GM19324 (cell line): ENCODE data around the gene HOXA3.

Source experiments
- ATAC-seq: cut with Tn5 transposase; IDR thresholded peaks from one replicate; pipeline ENCODE4 v1.9.1; 2021; ENCODE audit warnings: mild to moderate bottlenecking, moderate library complexity; ENCODE audit not compliant: unreplicated experiment, low FRiP score

The HOXA3 gene

GRCh38 chr7:27151931-27152815 lies at the start of gene HOXA3:
Gene HOXA3 (minus strand): TSS chr7:27152583. CDS start chr7:27110640, 41,943 bp downstream.
- ATAC-seq: no peak

DNA sequence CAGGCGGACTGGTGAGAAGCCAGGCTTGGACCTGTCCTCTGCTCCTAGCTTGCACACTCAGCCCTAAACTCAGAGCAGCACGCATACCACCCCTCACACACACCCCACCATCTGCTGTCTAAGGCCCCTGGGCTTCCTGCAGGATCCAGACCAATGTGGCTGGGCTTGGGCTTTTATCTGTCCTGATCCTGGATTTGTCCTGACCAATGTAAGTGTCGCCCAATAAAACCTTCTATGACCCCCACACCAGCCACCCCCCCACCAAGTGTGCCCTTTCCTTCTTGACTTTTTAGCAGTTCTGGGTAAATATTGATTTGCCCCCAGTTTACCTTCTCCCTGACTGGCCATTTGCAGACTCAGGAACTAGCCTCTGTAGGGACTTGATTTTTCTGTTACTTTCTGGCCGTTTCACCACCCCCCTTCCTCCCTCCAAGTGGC lies 49.2 kb upstream of the HOXA3 start:
- ATAC-seq: no peak

DNA sequence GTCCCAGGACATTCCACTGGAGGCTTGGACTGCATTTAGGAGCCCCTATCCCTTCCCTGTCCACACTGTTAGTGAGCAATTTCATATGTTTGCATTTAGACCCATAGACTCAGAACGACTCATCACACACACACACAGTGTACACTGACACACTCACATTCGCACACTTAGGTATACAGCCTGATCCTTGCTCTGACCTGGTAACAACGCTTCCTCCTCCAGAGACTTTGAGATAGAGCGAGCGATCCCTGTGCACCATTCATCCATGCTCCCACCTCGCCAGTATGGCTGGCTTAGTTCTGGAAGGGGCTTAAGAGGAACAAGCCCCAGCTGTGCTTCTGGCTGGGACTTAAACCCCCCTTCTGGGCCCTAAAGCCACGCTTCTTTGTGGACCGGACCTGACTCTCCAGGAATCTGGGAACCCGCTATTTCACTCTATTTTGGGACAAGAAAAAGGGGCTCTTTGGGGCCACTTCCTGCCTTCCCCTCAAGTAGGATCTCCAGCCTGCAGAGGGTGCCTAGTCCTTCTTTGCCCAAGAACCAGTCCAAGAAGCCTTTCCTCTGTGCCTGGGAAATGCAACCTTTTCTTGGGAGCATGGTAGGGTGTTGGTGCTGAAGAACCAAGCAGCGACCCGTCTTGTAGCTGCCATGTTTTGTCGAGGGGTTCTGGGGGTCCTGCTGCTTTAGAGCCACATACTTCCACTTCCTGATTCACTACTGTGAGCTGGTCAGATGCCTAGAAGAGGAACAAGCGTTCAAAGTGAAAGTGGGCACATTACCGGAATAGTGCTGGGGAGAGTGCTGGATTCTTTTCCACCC lies 48.6 kb upstream of the HOXA3 start:
- ATAC-seq: no peak

DNA sequence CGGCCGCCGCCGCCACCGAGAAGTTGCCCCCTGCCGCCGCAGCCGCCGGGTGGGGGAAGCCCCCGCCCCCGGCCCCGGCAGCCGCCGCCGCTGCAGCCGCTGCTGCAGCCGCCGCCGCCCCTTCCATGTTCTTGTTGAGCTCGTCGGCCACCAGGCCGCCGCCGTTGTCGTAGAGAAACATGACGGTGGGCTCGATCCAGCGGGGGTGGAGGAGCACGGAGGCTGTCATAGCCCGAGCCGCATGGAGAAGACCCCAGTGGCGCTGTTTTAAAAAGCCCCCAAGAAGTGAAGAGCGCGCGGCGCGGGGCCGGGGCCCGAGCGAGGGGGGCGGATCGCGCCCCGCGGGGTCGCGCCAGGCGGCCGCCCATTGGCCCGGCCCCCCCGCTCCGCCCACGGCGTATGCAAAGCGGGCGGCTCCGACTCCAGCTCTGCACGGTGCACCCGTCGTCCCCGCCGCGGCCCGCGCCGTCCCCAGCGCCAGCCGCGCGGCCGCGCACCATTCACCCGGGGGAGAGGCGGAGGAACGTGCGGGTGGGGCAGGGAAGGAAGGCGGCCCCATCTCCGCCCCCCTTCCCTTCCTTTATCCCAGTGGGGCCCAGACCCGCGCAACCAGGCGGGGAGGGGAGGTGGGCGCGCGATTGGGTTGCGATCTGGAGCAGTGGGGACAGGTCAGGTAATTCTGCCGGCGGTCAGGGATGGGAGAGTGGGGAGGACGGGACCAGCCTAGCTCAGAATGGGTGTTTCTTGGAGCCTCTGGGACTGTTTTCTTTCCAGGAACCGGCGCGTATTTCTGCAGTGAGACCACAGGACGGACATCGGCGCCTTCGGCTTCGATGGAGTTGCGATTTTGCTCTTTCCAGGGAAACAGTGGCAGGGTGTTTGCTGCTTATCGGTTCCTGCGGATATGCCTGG lies 47.7 kb upstream of the HOXA3 start, which contains the start of gene HOXA13:
Gene HOXA13, minus strand, starts transcription at position 243 of the 912 bp plus-strand sequence. Its CDS starts 14 bp downstream, at position 229.
- ATAC-seq: no peak

DNA sequence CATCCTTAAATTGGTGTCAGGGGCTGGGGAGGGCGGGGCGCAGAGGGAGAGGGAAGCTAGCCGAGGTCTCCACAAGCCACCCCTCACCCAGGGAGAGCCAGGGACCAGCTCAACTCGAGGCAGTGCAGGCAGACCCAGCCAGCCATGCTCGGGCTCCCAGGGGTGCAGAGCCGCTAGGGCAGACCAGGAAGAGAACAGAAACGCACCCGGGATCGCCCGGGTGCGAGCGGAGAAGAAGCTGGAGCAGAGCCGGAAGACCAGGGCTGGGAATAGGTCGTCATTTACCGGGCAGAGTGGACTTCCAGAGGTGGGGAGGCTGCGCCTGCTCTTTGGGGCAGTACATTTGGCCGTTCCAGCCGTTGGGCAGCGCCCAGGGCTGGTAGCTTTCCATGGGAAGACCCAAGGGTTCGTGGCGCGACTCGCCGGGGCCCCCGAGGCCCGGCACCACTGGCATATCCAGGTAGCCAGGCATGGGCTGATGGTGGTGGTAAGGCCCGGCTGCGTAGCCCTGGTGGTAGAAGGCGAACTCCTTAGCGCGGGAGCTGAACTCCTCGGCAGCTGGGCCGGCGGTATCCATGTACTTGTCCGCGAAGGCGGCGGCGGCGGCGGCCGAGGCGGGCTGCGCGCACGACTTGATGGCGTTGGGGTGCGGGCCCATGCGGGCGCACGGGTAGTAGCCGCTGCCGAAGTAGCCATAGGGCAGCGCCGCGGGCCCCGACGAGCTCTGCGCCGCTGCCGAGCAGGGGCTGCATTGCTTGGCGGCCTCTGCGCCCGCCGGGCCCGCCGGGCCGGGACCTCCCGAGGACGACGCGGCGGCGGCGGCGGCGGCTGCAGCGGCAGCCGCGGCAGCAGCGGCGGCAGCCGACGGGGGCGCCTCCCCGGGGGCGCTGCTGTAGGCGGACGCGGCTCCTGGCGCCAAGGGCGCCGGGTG lies 46.8 kb upstream of the HOXA3 start:
- no peak for ATAC-seq

GRCh38 chr7:27198138-27198841 lies 45.9 kb upstream of the HOXA3 start:
- ATAC-seq: no peak

DNA sequence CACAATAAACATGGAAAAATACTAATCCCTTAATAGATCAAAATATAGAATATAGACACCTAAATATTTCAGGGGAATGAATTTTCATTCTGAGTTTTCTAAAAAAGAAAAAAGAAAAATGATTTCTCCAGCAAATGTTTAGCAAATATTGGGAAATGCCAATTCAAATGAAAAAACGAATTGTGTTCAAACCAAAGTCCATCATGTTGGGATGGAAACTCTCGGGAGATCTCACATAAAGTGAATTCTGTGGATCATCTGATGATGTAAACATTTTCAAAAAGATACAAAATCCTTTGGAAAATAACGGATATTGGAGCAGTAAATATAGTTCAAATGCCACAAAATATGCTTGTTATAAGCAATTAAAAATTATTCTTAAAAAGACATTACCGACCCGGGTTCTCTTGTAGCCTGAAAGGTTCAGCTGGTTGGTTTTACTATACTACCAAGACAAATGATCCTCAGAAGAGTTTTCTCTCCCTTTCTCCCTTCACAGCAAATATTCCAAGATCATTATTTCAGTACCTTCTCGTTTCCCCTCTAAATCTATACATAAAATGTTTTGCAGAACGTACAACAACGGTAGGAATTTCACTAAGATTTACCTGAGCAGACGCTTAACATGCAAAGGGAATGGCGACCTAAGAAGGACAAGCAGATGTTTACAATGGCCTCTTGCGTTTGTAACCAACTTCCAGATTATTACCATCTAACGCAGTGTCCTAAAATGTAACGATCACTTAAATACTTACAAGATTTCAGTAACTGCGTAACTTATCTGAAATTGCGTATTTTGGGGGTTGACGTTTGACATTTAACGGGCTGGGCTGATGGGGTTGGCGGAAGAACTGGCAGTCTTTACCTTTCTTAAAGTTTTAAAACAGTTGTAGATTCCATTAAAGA lies 45.0 kb upstream of the HOXA3 start:
- ATAC-seq: no peak

DNA sequence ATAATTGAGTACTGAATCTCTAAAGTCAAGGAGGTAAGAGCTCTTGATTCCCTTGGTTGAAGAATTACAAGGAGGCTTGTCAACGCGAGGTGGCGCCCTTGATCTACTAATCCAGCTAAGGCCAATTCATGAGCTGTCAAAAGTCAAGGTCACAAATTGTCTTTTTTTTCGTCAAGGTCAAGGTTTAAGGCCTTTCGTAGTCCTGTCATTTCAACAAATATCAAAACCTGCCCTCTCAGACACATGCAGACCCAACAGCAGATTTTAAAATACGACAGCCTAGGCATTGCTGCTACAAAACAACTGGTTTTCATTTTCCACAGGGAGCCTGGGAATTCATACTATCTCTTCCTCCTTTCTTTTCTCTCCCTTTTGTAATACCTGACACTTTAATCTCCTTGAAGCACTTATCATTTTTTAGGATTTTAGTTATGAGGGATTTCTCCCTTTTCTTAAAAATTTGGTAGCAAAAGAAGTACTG lies 43.9 kb upstream of the HOXA3 start:
- ATAC-seq: no peak

GRCh38 chr7:27194686-27195379 lies 42.5 kb upstream of the HOXA3 start:
- no peak for ATAC-seq

GRCh38 chr7:27194002-27194352 lies 41.6 kb upstream of the HOXA3 start:
- no peak for ATAC-seq

DNA sequence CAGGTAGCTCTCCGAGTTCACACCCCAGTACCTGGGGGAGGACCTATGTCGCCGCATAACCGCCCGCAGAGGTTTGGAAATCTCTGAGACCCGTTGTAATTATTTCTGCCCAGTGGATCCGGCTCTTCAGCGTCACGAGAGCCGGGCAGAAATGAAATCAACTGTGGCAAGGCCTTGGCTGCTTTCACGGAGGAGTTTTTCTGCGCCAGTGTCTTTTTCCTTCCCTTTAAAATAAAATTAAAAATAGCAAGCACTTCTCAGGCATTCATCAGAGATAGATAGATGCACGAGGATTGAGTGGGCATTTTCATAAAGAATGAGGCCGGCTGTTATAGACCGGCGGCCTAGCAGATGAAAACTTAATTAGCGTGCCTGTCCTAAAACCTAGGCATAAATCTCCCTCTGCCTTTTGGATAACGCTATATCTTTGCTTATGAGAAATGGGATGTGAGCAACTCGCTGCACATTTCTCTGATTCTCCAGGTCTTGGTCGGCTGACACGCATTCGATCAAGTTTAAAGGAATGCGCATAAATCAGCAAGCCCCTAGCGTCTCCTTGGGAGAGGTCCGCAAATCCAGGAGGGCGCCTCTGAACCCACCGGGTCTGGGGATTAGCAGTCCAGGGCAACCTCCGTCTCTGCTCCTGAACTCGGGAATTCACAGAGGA lies 41.1 kb upstream of the HOXA3 start:
- no peak for ATAC-seq

DNA sequence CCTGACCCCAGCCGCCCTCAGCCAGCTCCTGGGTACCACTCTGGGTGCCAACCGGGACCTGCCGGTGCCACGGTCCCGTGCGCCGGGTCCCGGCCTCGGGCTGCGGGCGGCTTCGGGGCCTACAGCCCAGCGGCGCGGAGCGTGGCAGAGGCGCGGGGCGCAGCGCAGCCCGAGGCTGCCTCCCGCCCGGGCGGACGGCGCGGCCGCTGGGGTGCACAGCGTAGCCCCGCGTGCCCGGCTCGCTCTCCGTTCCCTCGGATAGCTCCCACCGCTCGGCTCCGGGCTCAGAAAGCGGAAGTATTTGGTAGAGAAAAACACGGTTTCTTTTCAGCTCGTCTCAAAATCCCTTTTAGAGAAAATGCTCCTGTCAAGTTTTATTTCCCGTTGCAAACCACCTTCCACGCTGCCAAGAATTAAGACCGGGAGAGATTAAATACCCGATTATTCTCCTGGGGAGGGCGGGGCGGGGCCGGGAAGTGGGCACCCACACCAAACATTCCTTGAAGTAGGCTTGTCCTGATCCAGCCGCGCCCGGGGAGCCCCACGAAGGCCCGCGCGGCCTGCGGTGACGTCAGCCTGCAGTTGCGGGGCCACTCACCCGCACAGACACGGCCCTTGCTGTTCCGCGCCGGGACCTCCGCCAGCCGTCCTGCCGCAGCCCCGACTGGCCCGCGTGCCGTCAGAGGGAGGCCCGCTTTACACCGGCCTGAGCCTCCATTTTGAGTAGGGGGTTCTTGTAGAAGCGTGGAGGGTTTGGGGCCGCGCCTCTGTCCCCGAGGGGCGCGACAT lies 40.4 kb upstream of the HOXA3 start:
- no peak for ATAC-seq

- no peak for ATAC-seq
These were observed 39.6 kb upstream of the HOXA3 start for GRCh38 chr7:27191833-27192545.

DNA sequence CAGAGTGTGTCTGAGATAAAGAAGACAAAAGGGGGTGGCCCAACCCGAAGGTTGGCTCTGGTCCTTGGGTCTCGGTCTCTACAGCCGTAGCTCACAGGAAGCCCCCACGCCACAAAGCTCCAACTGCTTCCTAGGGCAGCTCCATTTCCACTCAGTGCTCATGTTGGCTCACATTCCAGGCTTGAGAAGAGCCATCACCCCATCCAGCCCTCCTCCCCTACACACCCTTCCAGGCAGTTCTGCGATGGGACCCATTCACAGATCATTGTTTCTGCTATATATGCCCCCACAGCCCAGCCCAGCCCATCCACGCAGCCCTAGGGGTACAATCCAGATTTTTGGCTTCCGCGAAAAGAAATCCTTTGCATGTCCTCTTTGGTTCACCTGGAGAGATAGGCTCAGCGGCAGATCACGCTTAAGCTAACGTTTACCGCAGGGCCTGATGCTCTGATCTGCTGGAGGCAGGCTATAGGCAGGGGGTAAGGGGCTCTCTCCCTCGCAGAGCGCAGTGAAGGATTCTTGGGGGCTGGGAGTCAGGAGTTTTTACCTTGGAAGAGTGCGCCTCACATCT lies 38.9 kb upstream of the HOXA3 start:
- ATAC-seq: no peak
